Ecto neural progenitor cell (in vitro differentiated cells): Measurements from ENCODE around the gene SMCO2.

Experiments
- DNase-seq: peaks from one replicate; pipeline ENCODE4 v3.0.0-alpha.2; 2018; ENCODE audit warnings: low spot score

SMCO2 gene

DNA sequence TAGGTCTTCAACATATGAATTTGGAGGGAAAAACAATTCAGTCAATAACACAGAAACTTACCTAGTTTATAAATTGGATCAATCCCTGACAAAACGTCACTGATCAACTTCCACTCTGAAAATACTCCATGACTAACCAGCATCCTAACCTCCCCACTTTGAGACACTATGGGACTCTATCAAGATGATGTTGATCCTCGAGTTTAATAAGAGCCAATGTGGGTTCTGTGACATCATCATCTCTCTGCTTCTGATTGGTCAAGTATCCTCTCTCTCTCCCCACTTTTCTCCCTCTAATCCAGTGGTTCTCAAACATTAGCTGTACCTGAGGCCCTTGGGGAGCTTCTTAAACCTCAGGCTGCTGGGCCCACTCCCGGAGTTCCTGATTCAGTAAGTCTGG lies at the start of gene SMCO2:
TSS of gene SMCO2 (plus strand) at position 301 of the 400 bp plus-strand sequence. CDS start 23,896 bp downstream, outside the sequence.
- no peak for DNase-seq

DNA sequence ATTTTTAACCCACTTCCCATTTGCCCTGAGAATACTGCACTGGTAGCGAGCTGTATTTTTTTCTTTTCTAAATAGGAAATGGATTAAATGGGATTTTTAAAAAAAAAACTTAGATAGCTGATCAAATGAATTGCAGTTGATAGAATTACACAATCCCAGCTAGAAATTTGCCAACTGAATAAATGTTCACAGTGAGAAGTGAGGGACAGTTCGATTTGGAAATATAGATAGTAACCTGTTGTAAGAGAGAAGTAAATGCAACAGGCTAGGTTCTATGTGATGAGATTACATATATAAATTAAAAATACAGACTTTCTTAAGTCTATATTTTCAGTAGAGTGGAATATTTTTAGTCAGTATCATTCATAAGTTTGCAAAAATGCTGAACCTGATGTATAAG lies 48.1 kb upstream of the SMCO2 start:
- DNase-seq = no peak

DNA sequence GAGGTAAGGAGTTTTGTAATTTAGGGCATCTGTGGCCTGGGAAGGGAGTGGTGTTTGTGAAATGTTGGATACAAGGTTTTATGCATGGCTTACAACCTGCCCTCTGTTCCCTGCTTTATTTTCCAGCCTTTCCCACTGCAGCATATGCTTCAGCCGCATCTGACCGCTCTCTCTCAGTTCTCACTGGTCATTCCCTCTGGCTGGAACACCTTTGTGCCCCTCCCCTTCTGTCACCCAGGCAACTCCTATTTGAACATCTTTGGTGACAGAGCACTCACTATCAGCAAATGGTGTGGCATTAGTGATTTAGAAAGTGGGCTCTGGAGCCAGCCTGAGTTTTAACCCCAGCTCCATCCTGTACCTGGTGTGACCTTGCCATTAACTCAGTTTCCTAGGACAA lies 47.5 kb upstream of the SMCO2 start:
- no peak for DNase-seq

DNA sequence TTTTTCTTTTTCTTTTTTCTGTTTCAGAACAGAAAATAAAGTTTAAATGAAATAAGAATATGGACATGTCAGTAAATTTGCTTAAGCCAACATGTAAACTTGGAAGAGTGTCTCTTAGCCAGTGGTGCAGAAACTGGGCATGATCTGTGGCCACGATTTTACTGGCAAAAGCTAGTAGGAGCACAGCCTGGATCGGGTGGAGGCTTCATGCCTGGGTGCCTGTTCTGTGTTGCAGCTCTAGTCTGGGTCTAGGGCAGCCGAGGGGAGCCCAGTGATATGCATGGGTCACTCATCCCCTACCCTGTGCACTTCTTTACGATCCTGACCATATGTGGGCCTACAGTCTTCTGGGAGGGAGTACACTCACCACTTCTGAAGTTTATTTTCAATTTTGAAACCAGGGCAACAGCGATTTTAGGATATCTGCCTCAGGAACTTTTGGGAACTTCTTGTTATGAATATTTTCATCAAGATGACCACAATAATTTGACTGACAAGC lies 45.6 kb upstream of the SMCO2 start:
- DNase-seq = no peak

DNA sequence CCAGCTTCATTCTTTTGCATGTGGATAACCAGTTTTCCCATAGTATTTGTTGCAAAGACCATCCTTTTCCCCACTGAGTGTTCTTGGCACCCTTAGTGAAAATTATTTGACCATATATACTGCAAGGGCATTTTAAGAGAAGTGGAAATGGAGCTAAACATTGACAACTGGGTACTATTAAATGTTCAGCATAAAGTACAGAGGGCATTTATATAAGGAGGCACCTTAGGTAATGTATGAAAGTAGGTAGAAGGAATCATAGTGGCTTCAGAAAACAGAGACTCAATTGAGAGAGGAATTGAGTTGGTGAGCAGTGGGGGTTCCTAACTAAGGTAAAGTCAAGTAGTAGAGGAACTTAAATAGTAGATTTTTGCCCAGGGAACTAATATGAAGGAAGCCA lies 34.5 kb upstream of the SMCO2 start:
- no peak for DNase-seq

GRCh38 chr12:27422697-27423096 lies 23.8 kb upstream of the SMCO2 start:
- no peak for DNase-seq

- no peak for DNase-seq
These were observed 21.8 kb upstream of the SMCO2 start for GRCh38 chr12:27424631-27425230.

- no peak for DNase-seq
These were observed 21.2 kb upstream of the SMCO2 start for GRCh38 chr12:27425306-27425705.

DNA sequence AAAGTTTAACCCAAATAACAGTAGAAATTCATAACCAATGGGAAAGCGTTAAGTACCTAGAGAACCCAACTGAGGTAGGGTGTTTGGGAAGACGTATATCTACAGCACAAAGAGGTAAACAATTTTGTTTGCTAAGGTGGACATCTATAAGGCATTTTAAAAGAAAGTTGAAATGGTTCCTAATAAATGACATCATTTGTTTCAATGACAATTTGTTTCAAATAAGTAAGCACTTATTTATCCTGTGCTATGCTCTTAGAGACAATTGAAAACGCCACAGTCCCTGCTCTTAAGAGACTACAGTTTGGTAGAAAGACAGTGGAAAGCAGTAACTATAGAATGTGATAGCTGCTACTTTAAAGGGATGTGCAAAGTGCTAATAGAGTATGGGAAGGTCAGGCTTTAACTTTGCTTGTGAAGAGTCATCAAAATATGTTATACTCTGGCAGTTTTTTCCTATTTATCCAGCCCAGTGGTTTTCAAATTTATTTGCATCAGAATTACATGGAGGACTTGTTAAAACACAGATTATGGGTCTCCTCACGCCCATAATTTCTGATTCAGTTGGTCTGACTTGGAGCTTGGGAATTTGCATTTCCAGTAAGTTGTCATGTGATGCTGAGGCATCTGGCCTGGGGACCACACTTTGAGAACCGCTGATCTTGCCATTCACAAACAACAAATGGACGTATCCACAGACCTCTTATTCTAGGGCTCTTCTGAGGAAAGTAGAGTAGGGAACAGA lies 19.6 kb upstream of the SMCO2 start:
- no peak for DNase-seq

- no peak for DNase-seq
These were observed 18.7 kb upstream of the SMCO2 start for GRCh38 chr12:27427824-27428223.

GRCh38 chr12:27428466-27428865 lies 18.1 kb upstream of the SMCO2 start:
- DNase-seq = no peak

GRCh38 chr12:27429606-27430005 lies 16.9 kb upstream of the SMCO2 start:
- no peak for DNase-seq

DNA sequence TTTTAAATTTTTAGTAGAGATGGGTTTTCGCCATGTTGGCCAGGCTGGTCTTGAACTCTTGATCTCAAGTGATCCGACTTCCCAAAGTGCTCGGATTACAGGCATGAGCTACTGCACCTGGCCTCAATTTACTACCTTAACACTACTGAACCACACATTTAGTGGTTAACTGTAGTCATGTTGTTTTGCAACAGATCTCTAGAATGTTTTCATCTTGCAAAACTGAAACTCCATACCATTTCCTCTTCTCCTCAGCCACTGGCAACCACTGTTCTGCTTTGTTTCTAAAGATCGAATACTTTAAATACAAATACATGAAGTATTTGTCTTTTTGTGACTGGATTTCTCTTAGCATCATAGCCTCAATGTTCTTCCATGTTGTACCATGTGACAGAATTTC lies 15.4 kb upstream of the SMCO2 start:
- no peak for DNase-seq

- DNase-seq = no peak
These were observed 11.6 kb upstream of the SMCO2 start for GRCh38 chr12:27434673-27435565.

GRCh38 chr12:27436029-27436428 lies 10.5 kb upstream of the SMCO2 start:
- DNase-seq = no peak

- no peak for DNase-seq
These were observed 9.8 kb upstream of the SMCO2 start for GRCh38 chr12:27436768-27437167.

DNA sequence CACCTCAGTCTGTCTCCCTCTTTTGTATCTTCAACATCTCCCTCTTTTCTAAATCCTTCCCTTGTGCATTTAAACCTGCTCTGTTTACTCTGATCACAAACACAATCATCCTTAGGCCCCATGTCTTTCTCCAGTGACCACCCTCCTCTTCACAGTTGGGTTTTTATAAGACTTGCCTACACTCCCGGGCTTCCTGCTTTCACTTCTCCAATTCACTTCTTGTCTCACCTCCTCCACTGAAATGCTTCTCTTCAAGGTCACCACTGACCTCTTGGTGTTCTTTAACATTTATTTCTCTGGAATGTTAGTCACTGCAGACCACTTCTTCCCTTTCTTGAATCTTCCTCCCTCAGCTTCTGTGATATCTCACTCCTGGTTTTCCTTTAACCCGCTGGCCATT lies 8.7 kb upstream of the SMCO2 start:
- DNase-seq = no peak

GRCh38 chr12:27447761-27448160 lies 1.2 kb downstream of the SMCO2 start:
- no peak for DNase-seq

DNA sequence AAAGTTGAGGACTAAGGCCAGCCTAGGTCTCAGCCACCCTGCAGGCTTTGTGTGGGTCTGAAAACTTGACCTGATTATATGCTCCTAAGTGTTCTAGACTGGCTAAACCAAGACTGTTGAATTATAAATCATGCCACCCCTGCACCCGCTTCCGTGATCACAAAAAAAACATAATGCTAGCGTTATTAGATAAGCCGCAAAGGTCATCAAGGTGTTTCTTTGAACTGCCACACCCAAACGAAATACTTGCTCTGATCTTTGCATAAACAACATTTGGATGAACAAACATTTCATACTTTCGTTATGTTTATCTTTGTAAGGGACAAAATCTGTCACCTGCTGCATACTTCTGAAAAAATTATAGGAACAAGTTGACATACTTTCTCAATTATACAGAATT lies 2.5 kb downstream of the SMCO2 start:
- no peak for DNase-seq

DNA sequence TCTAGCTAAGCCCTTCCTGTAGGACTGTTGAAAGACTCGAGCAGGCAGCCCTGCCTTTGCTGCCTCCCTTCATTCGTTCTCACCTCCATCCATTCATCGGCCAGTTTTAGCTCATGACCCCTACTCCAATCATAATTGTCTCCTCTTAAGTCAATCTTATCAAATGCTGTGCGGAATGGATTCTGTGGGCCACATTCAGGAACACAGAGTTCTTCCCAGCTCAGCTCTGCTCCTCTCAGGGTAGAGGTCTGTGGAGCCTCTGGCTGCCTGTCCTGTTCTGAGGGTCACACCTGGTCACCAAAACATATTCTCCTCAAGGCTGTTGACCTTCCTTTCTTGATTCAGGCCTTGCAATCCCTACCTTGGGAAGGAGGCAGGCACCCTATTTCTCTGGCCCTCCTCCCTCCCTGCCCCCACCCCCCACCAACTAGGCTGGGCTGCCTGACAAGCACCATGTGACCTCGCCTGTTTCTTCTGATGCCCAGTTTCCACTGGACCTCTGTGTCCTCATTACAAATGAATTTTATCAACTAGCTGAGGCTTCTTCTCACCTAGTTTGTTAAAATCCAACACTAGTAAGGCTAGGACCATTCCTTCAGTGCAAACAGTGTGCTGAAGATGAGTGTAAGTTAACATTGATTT lies 3.5 kb downstream of the SMCO2 start:
- no peak for DNase-seq

DNA sequence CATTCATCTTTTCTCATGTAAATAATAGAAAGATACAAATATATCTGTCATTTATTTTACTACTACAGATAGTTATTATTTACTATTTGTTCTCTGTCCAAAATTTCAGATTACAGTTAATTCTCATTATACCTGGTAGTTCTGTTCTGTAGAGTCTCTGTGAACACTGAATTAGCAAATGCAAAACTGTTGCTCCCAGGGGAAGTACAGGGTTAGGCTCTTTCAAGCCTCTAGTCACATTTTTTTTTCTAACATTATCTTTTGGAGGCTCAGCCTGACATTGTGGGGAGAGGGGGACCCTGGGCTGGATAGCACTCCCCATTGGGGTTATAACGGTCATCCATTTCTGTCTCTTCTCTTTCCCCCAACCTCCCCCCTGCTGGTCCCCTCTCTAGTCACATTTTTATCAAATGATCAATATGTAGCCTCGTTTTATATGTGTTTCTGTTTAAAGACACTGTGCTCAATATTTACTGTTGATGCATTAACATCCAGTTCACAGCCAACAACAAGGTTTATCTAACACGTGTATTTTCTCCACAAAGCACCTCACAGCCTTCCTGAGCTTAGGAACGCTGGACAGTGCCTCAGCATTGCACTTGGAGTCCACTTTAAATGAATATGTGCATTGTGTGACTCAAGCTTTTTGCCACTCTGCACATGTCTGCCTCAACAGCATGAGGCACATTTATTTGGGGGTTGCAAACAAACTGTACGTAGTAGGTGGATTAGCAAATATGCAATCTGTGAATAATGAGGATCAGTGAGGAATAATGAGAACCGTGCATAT lies 4.7 kb downstream of the SMCO2 start:
- no peak for DNase-seq
